Naive thymus-derived CD8-positive, alpha-beta T cell (primary cell): ENCODE results near the gene GBA3. TPM values are rescaled to one million over a fixed set of nuclear protein-coding genes. Genes with fewer than 3 reads are reported as not detected.
A peak's percentile ranks its signal among the peaks of the same experiment; 100 is the strongest.

Source experiments
- ATAC-seq, 2 donors: fragments of 150-1000 bp; cut with Tn5 transposase in 1 of 2; sonication (Bioruptor Pico), chemical (Tn5 transposase) in 1 of 2; 1 replicate in 1 of 2; 2 replicates in 1 of 2; pipeline ENCODE4 v1.10.0; 2021; ENCODE audit warnings: mild to moderate bottlenecking in 2 of 2, moderate library complexity in 2 of 2
- POLR2A ChIA-PET: fragments of 350-600 bp; sonication (Branson Sonifier 250); formaldehyde crosslinking; loops from one replicate; lab custom pipeline; 2021; ENCODE audit warnings: antibody characterized with exemption; lab: Charles Lee
- DNase-seq, 10 donors: peaks; one replicate each; pipeline versions ENCODE4 v3.0.0 to v3.0.0-alpha.2; 2020 to 2022
- H3K27ac Mint-ChIP-seq, 10 donors: one replicate each; pipeline ENCODE4 v1.8.0; 2020 to 2022; ENCODE audit warnings: mild to moderate bottlenecking in 10 of 10, mixed read lengths in 10 of 10, moderate library complexity in 4 of 10, inconsistent platforms in 1 of 10
- H3K27me3 Mint-ChIP-seq, 5 donors: one replicate each; pipeline ENCODE4 v1.8.0; 2021 to 2022; ENCODE audit warnings: mixed read lengths in 5 of 5
- H3K36me3 Mint-ChIP-seq, 3 donors: one replicate each; pipeline ENCODE4 v1.8.0; 2020 to 2022; ENCODE audit warnings: mixed read lengths in 3 of 3, mild to moderate bottlenecking in 2 of 3, inconsistent platforms in 1 of 3
- H3K4me1 Mint-ChIP-seq, 4 donors: one replicate each; pipeline ENCODE4 v1.8.0; 2021 to 2022; ENCODE audit warnings: mixed read lengths in 4 of 4
- H3K4me3 Mint-ChIP-seq, 10 donors: one replicate each; pipeline ENCODE4 v1.8.0; 2020 to 2022; ENCODE audit warnings: mild to moderate bottlenecking in 10 of 10, mixed read lengths in 10 of 10, moderate library complexity in 6 of 10, inconsistent platforms in 1 of 10
- H3K9me3 Mint-ChIP-seq, 9 donors: one replicate each; pipeline ENCODE4 v1.8.0; 2020 to 2022; ENCODE audit warnings: mixed read lengths in 9 of 9, mild to moderate bottlenecking in 3 of 9, inconsistent platforms in 1 of 9, moderate library complexity in 1 of 9
- polyA plus RNA-seq, 3 donors: library from polyadenylated mRNA; unstranded; fragments of 300-500 nt; fragmentation: Illumina TruSeq; gene quantifications; one replicate each; pipeline ENCODE4 v1.2.3, GENCODE V29; 2021
- total RNA-seq, 8 experiments: library from RNA in 2 of 8; stranded (reverse) in 2 of 8; gene quantifications; one replicate each; pipeline ENCODE4 v1.2.3 and lab custom pipeline; 2021 to 2026

The GBA3 gene
- total RNA-seq, result not detected
- under 1 TPM in 2 of 3 donors, not detected in 1; 0.07 to 0.21 TPM for polyA plus RNA-seq
- total RNA-seq (lab: John Stamatoyannopoulos, UW), result 0 to 0.13 (median 0) reads per million in 6 experiments

GRCh38 chr4:22692736-22693135 is at the start of gene GBA3:
TSS of gene GBA3 (plus strand) at chr4:22692937.
- DNase-seq, result no peak
- no peak within 1 kb of the TSS for H3K4me3 Mint-ChIP-seq
- ATAC-seq, result no peak
- H3K9me3 Mint-ChIP-seq, result no peaks in the 10 kb centered on the region
- POLR2A ChIA-PET, result no interaction called here
- H3K36me3 Mint-ChIP-seq, result peaks cover 0 to 4% (median 0%) of the 10 kb centered on the region in 3 donors
- peaks cover 0 to 15% (median 2%) of the 10 kb centered on the region in 5 donors for H3K27me3 Mint-ChIP-seq
- peaks cover 8 to 23% (median 13%) of the 10 kb centered on the region in 4 donors for H3K4me1 Mint-ChIP-seq
- H3K27ac Mint-ChIP-seq, result no peak within 1 kb of the TSS

GRCh38 chr4:22643952-22644351 is 48.8 kb upstream of the GBA3 start:
- Mint-ChIP-seq H3K36me3 (peaks cover 0 to 16% (median 13%) of the 10 kb centered on the region in 3 donors), H3K27me3 (peaks cover 0 to 2% (median 0%) of the 10 kb centered on the region in 5 donors), H3K4me3 (no peak overlapping the region), H3K27ac (peak overlapping the region in 1 of 10 donors; percentile 43), H3K4me1 (peaks cover 0 to 4% (median 0%) of the 10 kb centered on the region in 4 donors), H3K9me3 (peaks cover 0 to 22% (median 15%) of the 10 kb centered on the region in 9 donors)
- no peak for ATAC-seq
- POLR2A ChIA-PET, result no interaction called here
- no peak for DNase-seq

- ATAC-seq, result no peak
- Mint-ChIP-seq H3K36me3 (peaks cover 0 to 9% (median 8%) of the 10 kb centered on the region in 3 donors), H3K9me3 (peaks cover 0 to 17% (median 9%) of the 10 kb centered on the region in 9 donors), H3K27me3 (peaks cover 0 to 2% (median 0%) of the 10 kb centered on the region in 5 donors), H3K4me3 (no peak overlapping the region), H3K27ac (no peak overlapping the region), H3K4me1 (peaks cover 0 to 4% (median 0%) of the 10 kb centered on the region in 4 donors)
- POLR2A ChIA-PET, result no interaction called here
- no peak for DNase-seq
These were observed 47.1 kb upstream of the GBA3 start for GRCh38 chr4:22645481-22646182.

DNA sequence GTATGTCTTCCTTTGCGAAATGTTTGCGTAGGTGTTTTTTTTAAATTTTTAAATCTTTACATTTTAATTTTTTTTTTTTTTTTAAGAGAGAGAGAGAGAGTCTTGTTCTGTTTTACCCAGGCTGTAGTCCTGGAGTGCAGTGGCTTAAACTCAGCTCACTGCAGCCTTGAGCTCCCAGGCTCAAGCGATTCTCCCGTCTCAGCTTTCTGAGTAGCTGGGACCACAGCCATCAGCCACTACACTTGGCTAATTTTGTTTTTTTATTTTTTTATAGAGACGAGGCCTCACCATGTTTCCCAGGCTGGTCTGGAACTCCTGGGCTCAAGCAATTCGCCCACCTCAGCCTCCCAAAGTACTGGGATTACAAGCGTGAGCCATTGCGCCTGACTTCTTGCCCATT is 43.7 kb upstream of the GBA3 start:
- ATAC-seq, result no peak
- Mint-ChIP-seq H3K4me1 (peaks cover 0 to under 1% (median 0%) of the 10 kb centered on the region in 4 donors), H3K27ac (no peak overlapping the region), H3K27me3 (peaks cover 0 to 2% (median 0%) of the 10 kb centered on the region in 5 donors), H3K4me3 (no peak overlapping the region), H3K36me3 (peaks cover 0 to 3% (median 0%) of the 10 kb centered on the region in 3 donors), H3K9me3 (no peaks in the 10 kb centered on the region)
- POLR2A ChIA-PET, result no interaction called here
- no peak for DNase-seq

- DNase-seq (no peak), ATAC-seq (no peak)
- no peak overlapping the region for H3K4me3 Mint-ChIP-seq
- H3K9me3 Mint-ChIP-seq, result no peaks in the 10 kb centered on the region
- peaks cover 0 to 2% (median 0%) of the 10 kb centered on the region in 5 donors for H3K27me3 Mint-ChIP-seq
- POLR2A ChIA-PET, result no interaction called here
- H3K36me3 Mint-ChIP-seq, result peaks cover 0 to 3% (median 0%) of the 10 kb centered on the region in 3 donors
- H3K27ac Mint-ChIP-seq, result no peak overlapping the region
- H3K4me1 Mint-ChIP-seq, result no peaks in the 10 kb centered on the region
These were observed 42.0 kb upstream of the GBA3 start for GRCh38 chr4:22650771-22651170.

DNA sequence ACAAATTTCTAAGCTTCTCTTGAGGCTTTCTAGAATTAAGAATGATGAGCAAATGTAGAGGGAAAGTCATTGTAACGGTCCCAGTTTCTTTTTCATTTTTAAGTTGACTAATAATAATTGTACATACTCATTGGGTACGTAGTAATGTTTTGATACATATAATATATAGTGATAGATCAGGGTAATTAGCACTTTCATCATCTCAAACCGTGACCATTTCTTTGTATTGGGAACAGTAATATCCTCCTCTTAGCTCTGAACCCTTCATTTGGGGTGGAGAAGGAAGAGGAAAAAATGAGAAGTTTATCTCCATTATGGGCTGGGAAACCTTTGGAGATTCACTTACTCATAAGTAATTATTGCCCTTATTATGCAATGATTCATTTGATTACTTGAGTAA is 39.0 kb upstream of the GBA3 start:
- Mint-ChIP-seq H3K36me3 (peaks cover 0 to 3% (median 0%) of the 10 kb centered on the region in 3 donors), H3K27me3 (no peaks in the 10 kb centered on the region), H3K9me3 (no peaks in the 10 kb centered on the region), H3K4me1 (no peaks in the 10 kb centered on the region), H3K4me3 (no peak overlapping the region), H3K27ac (no peak overlapping the region)
- DNase-seq, result no peak
- ATAC-seq, result no peak
- POLR2A ChIA-PET, result no interaction called here

DNA sequence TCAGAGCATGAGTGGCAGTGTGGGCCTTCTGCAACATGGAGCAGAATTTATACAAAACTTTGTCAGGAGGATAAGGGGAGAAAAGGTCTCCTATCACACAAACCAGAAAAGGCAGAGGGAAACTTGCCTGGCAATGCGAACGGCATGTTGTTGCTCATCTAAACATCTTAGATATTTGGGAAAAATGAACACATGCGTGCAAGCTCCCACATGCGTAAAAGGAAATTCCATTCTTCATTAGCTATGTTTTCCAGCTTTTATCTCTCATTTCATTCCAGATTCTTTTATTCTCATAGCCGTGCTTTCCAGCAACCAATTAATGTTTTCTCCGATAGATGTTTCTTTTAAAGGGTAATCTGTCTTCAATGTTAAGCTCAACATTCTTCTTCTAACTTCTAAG is 31.3 kb upstream of the GBA3 start:
- peaks cover 0 to 3% (median 0%) of the 10 kb centered on the region in 3 donors for H3K36me3 Mint-ChIP-seq
- H3K27ac Mint-ChIP-seq, result no peak overlapping the region
- H3K4me1 Mint-ChIP-seq, result peaks cover 0 to 1% (median 0%) of the 10 kb centered on the region in 4 donors
- ATAC-seq (no peak), DNase-seq (no peak)
- POLR2A ChIA-PET, result no interaction called here
- no peaks in the 10 kb centered on the region for H3K27me3 Mint-ChIP-seq
- H3K4me3 Mint-ChIP-seq, result no peak overlapping the region
- peaks cover 0 to 7% (median 0%) of the 10 kb centered on the region in 9 donors for H3K9me3 Mint-ChIP-seq

DNA sequence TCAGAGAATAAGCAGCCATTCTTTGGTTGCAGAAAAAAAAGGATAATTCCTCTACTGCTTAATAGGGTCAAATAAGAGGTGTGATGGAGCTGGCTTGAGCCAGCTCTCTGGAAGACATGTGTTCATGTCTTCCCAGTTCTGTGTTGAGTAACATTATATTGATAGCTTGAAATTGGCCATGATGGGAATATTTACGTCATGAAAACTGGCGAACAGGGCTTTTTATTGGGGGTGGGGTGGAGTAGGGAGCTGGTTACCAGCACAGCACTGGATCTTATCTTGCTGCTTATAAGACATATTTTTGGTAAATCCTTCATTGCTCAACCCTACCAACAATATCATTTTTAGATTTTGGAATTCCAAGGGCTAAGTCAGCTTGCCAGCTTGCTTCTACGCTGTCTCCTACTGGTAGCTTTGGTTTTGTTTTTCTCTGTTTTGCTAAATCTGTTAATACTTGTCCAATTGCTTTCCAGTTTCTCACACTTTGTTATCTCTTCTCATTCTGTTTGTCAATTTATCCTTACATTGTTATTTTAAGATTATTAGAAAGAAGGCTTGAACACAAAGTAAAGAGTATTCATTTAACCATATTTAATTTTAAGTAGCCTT is 25.3 kb upstream of the GBA3 start:
- Mint-ChIP-seq H3K27ac (peak overlapping the region in 3 of 10 donors; percentile 58 to 80 (median 58)), H3K9me3 (no peaks in the 10 kb centered on the region), H3K27me3 (no peaks in the 10 kb centered on the region), H3K4me1 (peaks cover 18 to 41% (median 38%) of the 10 kb centered on the region in 4 donors), H3K36me3 (peaks cover 0 to 6% (median 0%) of the 10 kb centered on the region in 3 donors), H3K4me3 (peak overlapping the region in 3 of 10 donors; percentile 16 to 66 (median 20))
- POLR2A ChIA-PET, result no interaction called here
- ATAC-seq (no peak), DNase-seq (no peak)

DNA sequence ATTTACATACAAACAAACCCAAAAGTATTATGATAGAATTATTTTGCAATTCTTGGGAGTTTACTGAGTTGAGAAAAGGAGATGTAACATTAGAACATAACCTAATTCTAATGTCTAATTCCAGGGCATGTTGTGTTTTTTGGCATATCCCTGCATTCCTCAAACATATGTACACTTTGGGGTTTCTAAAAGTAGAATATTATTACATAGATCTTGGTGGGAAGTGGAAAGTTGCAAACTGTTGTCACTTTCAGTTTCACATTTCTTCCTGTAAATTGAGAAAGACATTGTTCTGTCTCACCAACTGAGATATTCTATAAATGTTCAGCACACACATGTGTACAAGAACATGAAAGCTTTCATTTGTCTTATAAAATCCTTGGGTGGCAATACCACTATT is 24.4 kb upstream of the GBA3 start:
- POLR2A ChIA-PET, result no interaction called here
- peak overlapping the region; percentile 8 to 77 (median 68) for H3K4me3 Mint-ChIP-seq
- H3K4me1 Mint-ChIP-seq, result peaks cover 25 to 50% (median 46%) of the 10 kb centered on the region in 4 donors

DNA sequence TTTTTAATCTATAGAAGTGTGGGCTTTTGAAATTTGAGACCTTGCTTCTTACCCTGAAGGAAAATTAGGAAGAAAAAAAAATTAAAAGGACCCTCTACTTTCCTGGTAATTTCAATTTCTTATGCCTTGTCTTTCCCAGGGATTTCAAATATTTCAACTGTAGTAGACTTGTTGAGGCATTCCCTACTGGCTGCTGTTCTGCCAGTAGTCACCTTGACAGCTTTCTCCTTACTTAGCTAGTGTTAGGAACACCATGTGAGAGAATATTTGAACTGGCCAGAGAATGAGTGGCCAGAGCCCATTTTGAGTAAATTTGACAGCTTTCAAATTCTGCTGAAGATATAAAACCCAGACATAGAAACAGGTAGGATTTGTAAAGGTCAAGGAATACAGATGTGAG is 24.0 kb upstream of the GBA3 start:
- Mint-ChIP-seq H3K4me1 (peaks cover 25 to 54% (median 50%) of the 10 kb centered on the region in 4 donors), H3K27me3 (no peaks in the 10 kb centered on the region), H3K4me3 (peak overlapping the region; percentile 8 to 77 (median 68)), H3K27ac (peak overlapping the region; percentile 52 to 93 (median 80)), H3K36me3 (peaks cover 0 to 6% (median 0%) of the 10 kb centered on the region in 3 donors), H3K9me3 (peaks cover 0 to 2% (median 0%) of the 10 kb centered on the region in 9 donors)
- ATAC-seq (no peak), DNase-seq (no peak)
- POLR2A ChIA-PET, result no interaction called here

More for the DNA sequence above, 24.4 kb upstream of the GBA3 start:
- no peaks in the 10 kb centered on the region for H3K9me3 Mint-ChIP-seq
- H3K27ac Mint-ChIP-seq, result peak overlapping the region; percentile 44 to 93 (median 80)
- ATAC-seq (no peak), DNase-seq (peak in 1 of 10 donors; percentile 9)
- H3K27me3 Mint-ChIP-seq, result no peaks in the 10 kb centered on the region
- peaks cover 0 to 6% (median 0%) of the 10 kb centered on the region in 3 donors for H3K36me3 Mint-ChIP-seq

- peaks cover 35 to 70% (median 67%) of the 10 kb centered on the region in 4 donors for H3K4me1 Mint-ChIP-seq
- POLR2A ChIA-PET, result no interaction called here
- H3K27ac Mint-ChIP-seq, result peak overlapping the region in 5 of 10 donors; percentile 18 to 78 (median 36)
- peaks cover 0 to 2% (median 0%) of the 10 kb centered on the region in 9 donors for H3K9me3 Mint-ChIP-seq
- H3K36me3 Mint-ChIP-seq, result peaks cover 0 to 4% (median 0%) of the 10 kb centered on the region in 3 donors
- H3K4me3 Mint-ChIP-seq, result peak overlapping the region in 2 of 10 donors; percentile 16 to 19
- ATAC-seq (no peak), DNase-seq (no peak)
- H3K27me3 Mint-ChIP-seq, result no peaks in the 10 kb centered on the region
These were observed 21.8 kb upstream of the GBA3 start for GRCh38 chr4:22670956-22671355.

GRCh38 chr4:22672519-22672918 is 20.2 kb upstream of the GBA3 start:
- peak overlapping the region; percentile 62 to 92 (median 86) for H3K27ac Mint-ChIP-seq
- H3K4me1 Mint-ChIP-seq, result peaks cover 41 to 82% (median 75%) of the 10 kb centered on the region in 4 donors
- no peaks in the 10 kb centered on the region for H3K27me3 Mint-ChIP-seq
- POLR2A ChIA-PET, result interaction anchor here (0.6 to 0.7 kb wide), 2 partner anchors 28 to 66 kb away, joined by 3 read pairs; no protein-coding TSS in a partner anchor
- H3K36me3 Mint-ChIP-seq, result no peaks in the 10 kb centered on the region
- peak overlapping the region; percentile 41 to 78 (median 66) for H3K4me3 Mint-ChIP-seq
- peak in 2 of 10 donors; percentile 15 to 27 for DNase-seq
- ATAC-seq, result peak; percentile 37 to 70
- peaks cover 0 to 2% (median 0%) of the 10 kb centered on the region in 9 donors for H3K9me3 Mint-ChIP-seq
